H1 (cell line): ENCODE measurements around the gene DISC1. TPM values are rescaled to one million over a fixed set of nuclear protein-coding genes. Genes with fewer than 3 reads are reported as not detected.

ENCODE experiments used
- CTCF ChIA-PET: fragments of 300-600 bp; sonication (Branson Sonifier 250); formaldehyde crosslinking; loops from one replicate; lab custom pipeline; 2021; ENCODE audit not compliant: partially characterized antibody; lab: Charles Lee
- POLR2A ChIA-PET: fragments of 300-600 bp; sonication (Branson Sonifier 250); formaldehyde crosslinking; loops from one replicate; lab custom pipeline; 2021; ENCODE audit warnings: inconsistent platforms; ENCODE audit not compliant: partially characterized antibody; lab: Charles Lee
- DNase-seq, 2 experiments: peaks; one replicate each; pipeline versions ENCODE4 v3.0.0 to v3.0.0-alpha.2; 2010 to 2022; ENCODE audit warnings: low spot score in 2 of 2, low read depth in 1 of 2, mixed read lengths in 1 of 2
- FAIRE-seq: peaks from 2 replicates; lab custom pipeline; 2011; peaks lifted over from hg19 to GRCh38; lab: Jason Lieb, UNC
- H2AFZ ChIP-seq: 2 replicates; pipeline ENCODE4 v1.8.1; 2012; ENCODE audit warnings: low read length, inconsistent platforms
- H2AK5ac ChIP-seq: 2 replicates; pipeline ENCODE4 v1.6.1; 2013; ENCODE audit warnings: low read depth, low read length
- H2BK120ac ChIP-seq: replicated peaks from 2 replicates; pipeline ENCODE3; 2013; ENCODE audit warnings: low read depth, low read length, inconsistent platforms
- H2BK12ac ChIP-seq: 2 replicates; pipeline ENCODE4 v1.6.1; 2013; ENCODE audit warnings: low read depth, low read length
- H2BK15ac ChIP-seq: 2 replicates; pipeline ENCODE4 v1.6.1; 2013; ENCODE audit warnings: low read length
- H2BK20ac ChIP-seq: 2 replicates; pipeline ENCODE4 v1.6.1; 2013; ENCODE audit warnings: low read length
- H2BK5ac ChIP-seq: 2 replicates; pipeline ENCODE4 v1.6.1; 2013; ENCODE audit warnings: low read depth, low read length
- H3K14ac ChIP-seq: 2 replicates; pipeline ENCODE4 v1.6.1; 2013; ENCODE audit warnings: inconsistent platforms; ENCODE audit not compliant: insufficient read length
- H3K18ac ChIP-seq: 2 replicates; pipeline ENCODE4 v1.6.1; 2013; ENCODE audit warnings: low read length; ENCODE audit errors: extremely low read depth
- H3K23ac ChIP-seq: 2 replicates; pipeline ENCODE4 v1.6.1; 2013; ENCODE audit warnings: inconsistent platforms; ENCODE audit not compliant: insufficient read length
- H3K23me2 ChIP-seq: 2 replicates; pipeline ENCODE4 v1.6.1; 2013; ENCODE audit warnings: low read depth, low read length
- H3K27ac ChIP-seq: 2 replicates; pipeline ENCODE4 v1.6.1; 2011; ENCODE audit warnings: low read depth, low read length, inconsistent platforms
- H3K27me3 ChIP-seq, 4 experiments: replicated peaks in 1 of 4; 1 replicate in 1 of 4; 2 replicates in 3 of 4; pipeline versions ENCODE4 v1.6.1 to v1.8.1; 2011 to 2013; ENCODE audit warnings: low read length in 3 of 4, mild to moderate bottlenecking in 3 of 4, inconsistent platforms in 2 of 4, mixed read lengths in 2 of 4, moderate library complexity in 1 of 4; ENCODE audit not compliant: control insufficient read depth in 3 of 4, insufficient read depth in 3 of 4; ENCODE audit errors: extremely low read depth in 1 of 4
- H3K36me3 ChIP-seq, 4 experiments: 2 replicates each; pipeline versions ENCODE4 v1.6.1 to v1.8.1; 2011 to 2013; ENCODE audit warnings: mild to moderate bottlenecking in 4 of 4, low read length in 3 of 4, moderate library complexity in 2 of 4, control low read depth in 1 of 4, inconsistent platforms in 1 of 4; ENCODE audit not compliant: insufficient read depth in 4 of 4, control insufficient read depth in 2 of 4
- H3K4ac ChIP-seq: replicated peaks from 2 replicates; pipeline ENCODE3; 2013; ENCODE audit warnings: low read length, low read depth, mixed read lengths, inconsistent platforms; ENCODE audit not compliant: insufficient read length
- H3K4me1 ChIP-seq, 4 experiments: replicated peaks in 1 of 4; 1 replicate in 1 of 4; 2 replicates in 3 of 4; pipeline versions ENCODE4 v1.6.1 to v1.8.1; 2011 to 2013; ENCODE audit warnings: low read length in 3 of 4, inconsistent platforms in 2 of 4, mixed read lengths in 1 of 4; ENCODE audit not compliant: insufficient read depth in 4 of 4, control insufficient read depth in 3 of 4
- H3K4me2 ChIP-seq, 2 experiments: 2 replicates each; pipeline versions ENCODE4 v1.6.1 to v1.8.1; 2011 to 2013; ENCODE audit warnings: low read depth in 2 of 2, low read length in 2 of 2, control low read depth in 1 of 2, inconsistent platforms in 1 of 2, mild to moderate bottlenecking in 1 of 2; ENCODE audit not compliant: insufficient read depth in 1 of 2
- H3K4me3 ChIP-seq, 4 experiments: fragments of 200-600, 300-600 bp in 1 of 4; sonication (generic), shearing (Covaris generic), sonication (Bioruptor Twin) in 1 of 4; 2 replicates each; pipeline versions ENCODE4 v1.5.1 to v1.8.1; 2011 to 2016; ENCODE audit warnings: low read length in 4 of 4, low read depth in 3 of 4, control low read depth in 2 of 4, inconsistent platforms in 2 of 4, mild to moderate bottlenecking in 2 of 4, mixed read lengths in 1 of 4, moderate library complexity in 1 of 4; ENCODE audit not compliant: insufficient read depth in 2 of 4; ENCODE audit errors: extremely low read depth in 1 of 4
- H3K56ac ChIP-seq: replicated peaks from 2 replicates; pipeline ENCODE3; 2013; ENCODE audit warnings: low read depth, mild to moderate bottlenecking, mixed read lengths, low read length, inconsistent platforms; ENCODE audit not compliant: insufficient read length
- H3K79me1 ChIP-seq: 2 replicates; pipeline ENCODE4 v1.6.1; 2013; ENCODE audit warnings: low read depth, low read length, control low read depth
- H3K79me2 ChIP-seq, 2 experiments: 2 replicates each; pipeline versions ENCODE4 v1.6.1 to v1.8.1; 2012 to 2013; ENCODE audit warnings: low read length in 2 of 2, mild to moderate bottlenecking in 2 of 2, inconsistent platforms in 1 of 2; ENCODE audit not compliant: insufficient read depth in 2 of 2, control insufficient read depth in 1 of 2
- H3K9ac ChIP-seq, 4 experiments: replicated peaks in 1 of 4; 1 replicate in 1 of 4; 2 replicates in 3 of 4; pipeline versions ENCODE4 v1.6.1 to v1.8.1; 2011 to 2013; ENCODE audit warnings: low read depth in 3 of 4, low read length in 3 of 4, control low read depth in 2 of 4, mild to moderate bottlenecking in 2 of 4, moderate library complexity in 2 of 4, inconsistent platforms in 1 of 4; ENCODE audit errors: extremely low read depth in 1 of 4
- H3K9me3 ChIP-seq, 2 experiments: 2 replicates each; pipeline versions ENCODE4 v1.6.1 to v1.8.1; 2012 to 2013; ENCODE audit warnings: mild to moderate bottlenecking in 2 of 2, moderate library complexity in 2 of 2, control low read depth in 1 of 2, inconsistent platforms in 1 of 2, low read depth in 1 of 2, low read length in 1 of 2, mixed read lengths in 1 of 2; ENCODE audit not compliant: insufficient read depth in 2 of 2
- H4K20me1 ChIP-seq, 2 experiments: replicated peaks in 1 of 2; 2 replicates each; pipeline versions ENCODE3 to v1.8.1; 2011 to 2013; ENCODE audit warnings: inconsistent platforms in 2 of 2, low read length in 2 of 2, mild to moderate bottlenecking in 1 of 2; ENCODE audit not compliant: insufficient read depth in 2 of 2, control insufficient read depth in 1 of 2
- H4K5ac ChIP-seq: 2 replicates; pipeline ENCODE4 v1.6.1; 2013; ENCODE audit warnings: low read length, low read depth, mixed read lengths, inconsistent platforms; ENCODE audit not compliant: insufficient read length
- H4K8ac ChIP-seq: 2 replicates; pipeline ENCODE4 v1.8.0; 2013; ENCODE audit warnings: mild to moderate bottlenecking, moderate library complexity, low read length, inconsistent platforms; ENCODE audit not compliant: insufficient read depth; ENCODE audit errors: extremely low read depth
- H4K91ac ChIP-seq: replicated peaks from 2 replicates; pipeline ENCODE3; 2013; ENCODE audit warnings: low read length, mixed read lengths, inconsistent platforms; ENCODE audit not compliant: insufficient read length
- ASH2L ChIP-seq: fragments of 200-600, 300-600 bp; sonication (generic); IDR thresholded peaks from one replicate; pipeline ENCODE4 v1.7.1; 2017; ENCODE audit warnings: low read length
- BACH1 ChIP-seq: IDR thresholded peaks from 2 replicates; pipeline ENCODE4 v1.6.1; 2012; ENCODE audit warnings: low read length, improper control_type of control experiment
- BCL11A ChIP-seq, 2 experiments: IDR thresholded peaks; one replicate each; pipeline ENCODE4 v1.6.1; 2011; ENCODE audit warnings: low read depth in 2 of 2, low read length in 2 of 2, mild to moderate bottlenecking in 2 of 2
- CHD1 ChIP-seq: IDR thresholded peaks from 2 replicates; pipeline ENCODE4 v1.6.1; 2012; ENCODE audit warnings: low read depth, low read length, improper control_type of control experiment
- CHD2 ChIP-seq: IDR thresholded peaks from 2 replicates; pipeline ENCODE4 v1.6.1; 2012; ENCODE audit warnings: low read length, improper control_type of control experiment
- CTCF ChIP-seq, 3 experiments: IDR thresholded peaks; 1 replicate in 2 of 3; 2 replicates in 1 of 3; pipeline versions ENCODE4 v1.5.1 to v1.6.1; 2011; ENCODE audit warnings: low read length in 3 of 3, mild to moderate bottlenecking in 3 of 3, inconsistent platforms in 2 of 3, low read depth in 1 of 3, moderate library complexity in 1 of 3; ENCODE audit not compliant: insufficient read depth in 1 of 3; ENCODE audit errors: control extremely low read depth in 1 of 3
- EZH2 ChIP-seq: fragments of 200-600 bp; sonication (generic); IDR thresholded peaks from 2 replicates; pipeline ENCODE4 v1.7.1; 2012; ENCODE audit warnings: low read depth, mild to moderate bottlenecking, moderate library complexity, low read length, inconsistent platforms; ENCODE audit not compliant: severe bottlenecking
- FOSL1 ChIP-seq: IDR thresholded peaks from 2 replicates; pipeline ENCODE4 v1.6.1; 2011; ENCODE audit warnings: mild to moderate bottlenecking, low read depth, low read length, moderate library complexity; ENCODE audit not compliant: insufficient read depth
- KDM4A ChIP-seq: IDR thresholded peaks from one replicate; pipeline ENCODE4 v1.7.1; 2012; ENCODE audit warnings: low read depth, mild to moderate bottlenecking, moderate library complexity, low read length, inconsistent platforms; ENCODE audit not compliant: severe bottlenecking
- MAFK ChIP-seq: IDR thresholded peaks from 2 replicates; pipeline ENCODE4 v1.6.1; 2012; ENCODE audit warnings: low read depth, mild to moderate bottlenecking, improper control_type of control experiment, low read length
- RXRA ChIP-seq: IDR thresholded peaks from 2 replicates; pipeline ENCODE4 v1.6.1; 2011; ENCODE audit warnings: low read depth, mild to moderate bottlenecking, low read length, moderate library complexity; ENCODE audit not compliant: insufficient read depth
- TEAD4 ChIP-seq: IDR thresholded peaks from 2 replicates; pipeline ENCODE4 v1.6.1; 2012; ENCODE audit warnings: low read depth, low read length, inconsistent platforms, mixed read lengths
- WGBS, 2 experiments: shearing (Covaris generic) in 1 of 2; methylation state at CpG; one replicate each; pipeline versions ENCODE4 v1.1.6 to v1.1.7; 2013 to 2015; ENCODE audit warnings: low lambda C conversion rate in 2 of 2, mixed read lengths in 2 of 2, inconsistent platforms in 1 of 2, low coverage in 1 of 2, missing lambda C conversion rate in 1 of 2; ENCODE audit not compliant: insufficient replicate concordance in 2 of 2, insufficient coverage in 1 of 2, insufficient read length in 1 of 2; ENCODE audit errors: extremely low coverage in 1 of 2, missing lambda C conversion rate in 1 of 2; 5-methylcytosine and 5-hydroxymethylcytosine counted together
- polyA plus RNA-seq, 7 experiments: library from polyadenylated mRNA; depleted of rRNA in 3 of 7; stranded (reverse) in 5 of 7; unstranded in 2 of 7; fragments of >200 nt in 5 of 7; fragments of 200-250 nt in 2 of 7; gene quantifications; 1 replicate in 5 of 7; 2 replicates in 1 of 7; 4 replicates in 1 of 7; pipeline versions ENCODE4 v1.2.1 to v1.2.3, GENCODE V29; 2011 to 2013; ENCODE audit warnings: missing spikeins in 2 of 7, mixed read lengths in 2 of 7
- total RNA-seq: library from RNA; stranded (reverse); fragmentation: NEBNext Ultra II Directional; extraction: Animal tissue kit (Norgen Biotek cat#: 25700); gene quantifications from 2 replicates; pipeline ENCODE4 v1.2.1, GENCODE V29; 2021

The DISC1 gene
- total and polyA plus RNA-seq, 2 of the 8 experiments (the other 6 are each of a cell fraction or from before 2014, with no cell fraction given) = 1.1 to 3.5 TPM

GRCh38 chr1:231786126-231786525 is 159.5 kb downstream of the DISC1 start:
- FAIRE-seq (no peak), DNase-seq (no peak)
- Histone ChIP-seq H3K4me1 (peaks cover 0 to 3% (median 0%) of the 10 kb centered on the region in 4 experiments; a peak in 1 of 7 replicates), H3K79me2 (no peaks in the 10 kb centered on the region), H2BK12ac (no peak overlapping the region), H4K8ac (no peak overlapping the region), H3K27ac (no peak overlapping the region), H3K56ac (no peak overlapping the region), H2BK5ac (no peak overlapping the region), H2AK5ac (no peak overlapping the region), H2BK120ac (no peak overlapping the region), H2AFZ (no peak overlapping the region), H4K20me1 (no peaks in the 10 kb centered on the region), H3K4me3 (no peak overlapping the region), H3K4ac (no peak overlapping the region), H3K9me3 (no peaks in the 10 kb centered on the region), H3K27me3 (no peaks in the 10 kb centered on the region), H3K18ac (no peak overlapping the region), H3K23me2 (no peaks in the 10 kb centered on the region), H3K4me2 (no peak overlapping the region), H3K9ac (no peak overlapping the region), H3K36me3 (no peaks in the 10 kb centered on the region), H2BK15ac (no peak overlapping the region), H3K14ac (no peak overlapping the region), H3K23ac (no peak overlapping the region), H4K5ac (no peak overlapping the region), H2BK20ac (no peak overlapping the region), H4K91ac (no peak overlapping the region), H3K79me1 (no peaks in the 10 kb centered on the region)
- ChIA-PET CTCF (interaction anchor here (1.5 kb wide), 2 partner anchors 11 to 29 kb away, joined by 6 to 8 read pairs; no protein-coding TSS in a partner anchor), POLR2A (no interaction called here)
- WGBS, 2 experiments = 91% methylated on average over 1 of the region's 1 CpG; no CpG with 5 or more reads in 1 of the 2 experiments
- TF ChIP-seq MAFK (no peak), ASH2L (no peak), CHD2 (no peak), TEAD4 (no peak), KDM4A (no peak), EZH2 (no peak), BACH1 (no peak), RXRA (no peak), CTCF (IDR thresholded peaks at IDR 0.05; ENCODE audit: control extremely low read depth in 1 of 3, insufficient read depth in 1 of 3, low read depth in 1 of 3, low read length in 3 of 3) (no peak), FOSL1 (no peak), BCL11A (IDR thresholded peaks at IDR 0.05; ENCODE audit: low read depth in 2 of 2, low read length in 2 of 2) (no peak), CHD1 (no peak)
